NCI-H524 (cell line): ENCODE results near the gene CEP128.

Source experiments
- DNase-seq, 2 experiments: peaks; one replicate each; lab custom pipeline; 2025; lab: John Stamatoyannopoulos, UW

The CEP128 gene

GRCh38 chr14:80608563-80608962, 333.0 kb downstream of the CEP128 start:
- no peak for DNase-seq

GRCh38 chr14:80607430-80608190, 333.9 kb downstream of the CEP128 start:
- DNase-seq: no peak

GRCh38 chr14:80606347-80606772, 335.2 kb downstream of the CEP128 start:
- DNase-seq: no peak

- DNase-seq: no peak
These were observed 336.0 kb downstream of the CEP128 start for GRCh38 chr14:80605536-80605935.

DNA sequence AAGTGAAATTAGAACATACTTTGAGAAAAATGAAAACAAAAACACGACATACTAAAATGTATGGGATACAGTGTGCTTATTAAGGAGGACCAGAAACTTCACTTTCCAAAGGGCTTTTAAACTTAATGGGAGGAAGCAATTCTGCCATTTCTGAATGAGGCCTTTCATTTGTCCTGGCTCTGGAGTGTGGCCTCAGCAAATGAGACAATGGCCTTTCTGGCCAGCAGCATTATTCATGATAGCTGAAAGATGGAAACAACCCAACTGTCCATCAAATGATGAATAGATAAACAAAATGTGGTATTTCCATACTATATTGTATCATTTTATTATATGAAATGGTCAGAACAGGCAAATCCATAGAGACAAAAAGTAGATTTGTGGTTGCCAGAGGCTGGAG, 338.6 kb downstream of the CEP128 start:
- DNase-seq: no peak

DNA sequence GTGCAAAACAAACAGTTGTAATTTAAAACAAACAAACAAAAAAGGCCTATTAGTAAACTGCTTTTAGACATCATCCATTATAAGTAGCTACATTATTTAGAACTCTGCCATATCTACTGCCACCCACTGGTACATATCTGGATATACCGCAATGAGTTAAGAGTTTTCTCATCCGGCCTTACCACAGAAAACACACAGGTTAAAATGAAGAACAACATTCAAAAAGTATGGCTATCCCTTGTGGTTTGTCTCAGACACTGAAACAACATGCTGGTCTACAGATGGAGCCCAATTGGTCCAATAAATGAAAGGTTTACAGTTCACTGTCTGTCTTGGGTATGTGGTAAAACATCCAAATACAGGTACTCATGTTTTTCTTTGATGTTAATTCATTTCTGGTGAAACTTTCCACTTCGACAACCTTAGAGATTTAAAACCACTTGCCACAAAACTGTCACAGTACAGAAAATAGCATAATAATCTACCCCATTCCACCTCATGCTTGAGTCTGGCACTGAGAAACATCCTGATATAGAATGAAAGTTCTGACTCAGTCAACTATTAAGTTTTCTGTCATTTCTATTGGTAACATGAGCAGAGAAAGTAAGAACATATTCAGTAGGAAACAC, 354.3 kb downstream of the CEP128 start:
- peak in 1 of 2 experiments; percentile 38 for DNase-seq

GRCh38 chr14:80586131-80586530, 355.4 kb downstream of the CEP128 start:
- DNase-seq: no peak

- no peak for DNase-seq
These were observed 356.1 kb downstream of the CEP128 start for GRCh38 chr14:80585506-80585835.

GRCh38 chr14:80584744-80585505, 356.6 kb downstream of the CEP128 start:
- DNase-seq: no peak

- DNase-seq: no peak
These were observed 363.9 kb downstream of the CEP128 start for GRCh38 chr14:80577599-80577998.

- DNase-seq: no peak
These were observed 365.1 kb downstream of the CEP128 start for GRCh38 chr14:80576401-80576800.

- DNase-seq: no peak
These were observed 365.8 kb downstream of the CEP128 start for GRCh38 chr14:80575763-80576162.

DNA sequence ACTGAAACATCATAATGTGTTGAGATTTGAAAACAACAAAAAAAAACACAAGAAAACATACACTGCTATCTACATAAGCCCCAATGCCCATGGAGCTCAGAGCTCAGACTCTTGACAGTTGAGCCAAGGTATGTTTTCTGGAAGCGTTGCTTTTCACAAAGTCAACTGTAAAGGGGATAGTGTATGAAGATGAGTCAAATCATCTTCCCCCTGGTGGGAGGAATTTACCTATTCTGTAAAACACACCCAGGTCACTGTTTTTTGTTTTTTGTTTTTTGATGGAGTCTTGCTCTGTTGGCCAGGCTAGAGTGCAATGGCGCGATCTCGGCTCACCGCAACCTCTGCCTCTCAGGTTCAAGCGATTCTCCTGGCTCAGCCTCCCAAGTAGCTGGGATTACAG, 368.9 kb downstream of the CEP128 start:
- no peak for DNase-seq

- peak in 1 of 2 experiments; percentile 15 for DNase-seq
These were observed 370.6 kb downstream of the CEP128 start for GRCh38 chr14:80570930-80571298.

- no peak for DNase-seq
These were observed 373.5 kb downstream of the CEP128 start for GRCh38 chr14:80567905-80568536.

- DNase-seq: no peak
These were observed 376.5 kb downstream of the CEP128 start for GRCh38 chr14:80565001-80565400.

GRCh38 chr14:80564051-80564450, 377.5 kb downstream of the CEP128 start:
- DNase-seq: no peak

- DNase-seq: no peak
These were observed 380.5 kb downstream of the CEP128 start for GRCh38 chr14:80560800-80561657.

GRCh38 chr14:80554139-80554538, 387.4 kb downstream of the CEP128 start:
- no peak for DNase-seq

DNA sequence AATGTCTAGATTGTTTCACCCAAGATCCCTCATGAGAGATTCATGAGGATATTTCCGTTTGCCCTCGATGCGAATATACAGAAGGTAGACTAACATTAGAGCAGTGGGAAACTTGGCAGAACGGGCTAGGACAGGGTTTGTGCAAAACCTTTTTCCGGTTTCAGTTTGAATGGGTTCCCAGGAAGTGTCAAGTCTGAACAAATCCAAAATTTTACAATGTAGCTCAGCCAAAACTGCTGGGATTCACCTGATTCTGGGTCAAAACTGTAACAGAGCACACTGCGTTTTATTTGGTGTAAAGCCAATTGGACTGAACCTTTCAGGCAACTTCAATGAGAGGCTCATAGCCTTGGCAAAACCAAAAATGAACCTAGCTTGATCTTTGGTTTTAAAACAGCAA, 392.4 kb downstream of the CEP128 start:
- DNase-seq: no peak
